HG03103 (cell line): ENCODE data around the gene NRG3.
"Not testable (repeated sequence)": the region's sequence is repeated elsewhere in the genome, so short reads cannot be mapped to it uniquely, and the experiment has no call there.

Experiments
- ATAC-seq: cut with Tn5 transposase; IDR thresholded peaks from one replicate; pipeline ENCODE4 v1.9.1; 2021; ENCODE audit warnings: low read depth; ENCODE audit not compliant: unreplicated experiment

The NRG3 gene

DNA sequence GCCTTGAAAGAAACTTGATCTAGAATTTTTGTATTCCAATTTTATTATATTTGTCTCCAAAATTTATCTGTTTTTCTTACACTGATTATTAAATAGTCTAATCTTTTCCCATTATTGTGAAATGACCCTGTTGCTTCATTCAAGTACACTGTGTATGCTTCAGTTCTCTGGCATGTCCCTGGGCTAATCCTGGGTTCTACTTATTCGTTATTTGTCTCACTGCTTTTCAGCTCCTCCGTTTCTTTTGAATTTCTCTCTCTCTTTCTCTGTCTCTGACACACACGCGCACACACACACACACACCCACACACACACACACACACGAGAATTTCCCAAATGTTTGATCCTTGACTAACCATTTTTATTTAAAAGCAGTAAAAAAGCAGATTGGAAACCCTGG is 768.6 kb downstream of the NRG3 start:
- ATAC-seq = no peak

DNA sequence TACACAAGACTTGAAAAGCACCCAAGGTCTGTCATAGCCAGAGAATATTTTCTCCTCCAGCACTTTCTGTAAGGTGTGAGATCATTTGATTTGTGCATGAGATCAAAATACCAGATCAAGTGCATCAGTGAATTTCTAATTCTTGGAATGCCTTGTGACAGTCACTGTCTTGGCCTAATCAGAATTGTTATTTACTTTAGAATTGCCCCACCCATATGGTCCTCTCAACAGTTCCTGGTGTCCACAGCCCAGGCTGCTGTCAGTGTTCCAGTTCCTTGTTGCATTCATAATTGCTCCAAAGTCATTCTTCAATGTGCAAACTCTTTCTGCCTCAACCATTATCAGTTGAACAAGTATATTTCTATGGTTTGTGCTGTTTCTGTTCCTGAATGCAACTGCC is 770.2 kb downstream of the NRG3 start:
- no peak for ATAC-seq

DNA sequence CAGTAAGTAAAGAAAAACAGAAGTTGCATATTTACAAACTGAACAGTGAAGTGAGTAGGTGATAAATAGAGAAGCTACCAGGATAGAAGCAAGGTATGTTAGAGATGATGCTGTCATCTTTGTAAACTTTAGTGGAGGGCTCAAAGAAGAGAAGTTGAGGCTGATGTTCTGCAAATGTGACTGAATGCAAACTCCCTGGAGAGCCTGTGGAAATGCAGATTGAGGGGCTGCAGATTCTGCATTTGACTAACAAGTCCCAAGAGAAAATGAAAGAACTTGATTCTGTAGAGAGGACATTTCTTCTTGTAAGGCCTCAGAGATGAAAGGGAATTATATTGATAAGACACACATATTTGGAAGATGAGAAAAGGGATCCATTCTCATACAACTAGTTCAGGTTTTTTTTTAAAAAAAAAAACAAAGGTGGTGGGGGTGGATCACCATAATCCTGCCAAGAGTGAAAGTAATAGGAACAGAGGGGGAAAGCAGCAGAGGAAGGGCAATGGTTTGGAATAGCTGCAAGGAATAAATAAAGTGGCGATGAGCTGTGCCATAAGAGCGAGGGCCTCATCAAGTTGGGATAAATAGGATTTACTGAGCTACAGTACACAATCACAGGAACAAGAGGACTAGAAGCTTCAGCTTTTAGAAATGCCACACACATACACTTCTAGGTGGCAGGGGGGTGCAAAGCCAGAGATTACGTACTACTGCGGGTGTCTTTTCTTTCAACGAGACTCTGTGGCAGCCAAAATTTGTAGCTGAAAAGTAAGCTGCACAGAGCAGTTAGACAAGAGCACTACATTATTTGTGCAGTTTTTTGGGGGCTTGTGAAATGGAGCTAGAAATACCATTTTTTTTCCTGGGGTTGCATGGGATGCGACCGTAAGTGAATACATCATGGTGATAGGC is 778.5 kb downstream of the NRG3 start:
- no peak for ATAC-seq

GRCh38 chr10:82660205-82660604 is 785.2 kb downstream of the NRG3 start:
- no peak for ATAC-seq

DNA sequence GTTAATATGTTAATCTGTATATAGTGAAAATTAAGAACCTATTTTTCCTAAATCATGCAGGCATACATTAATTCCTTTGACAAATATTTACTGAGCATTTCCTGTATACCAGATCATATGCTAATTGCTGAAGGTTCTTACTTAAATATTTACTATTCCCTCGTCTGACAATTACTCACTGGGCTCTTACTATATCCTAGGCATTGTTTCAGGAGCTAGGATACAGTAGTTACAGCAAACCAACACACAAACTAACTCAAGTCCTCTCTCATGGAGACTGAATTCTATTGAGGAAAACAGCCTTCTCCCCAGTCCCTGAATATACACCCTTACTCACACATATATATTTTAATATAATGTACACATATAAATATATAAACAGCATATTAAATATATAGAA is 786.0 kb downstream of the NRG3 start:
- no peak for ATAC-seq

DNA sequence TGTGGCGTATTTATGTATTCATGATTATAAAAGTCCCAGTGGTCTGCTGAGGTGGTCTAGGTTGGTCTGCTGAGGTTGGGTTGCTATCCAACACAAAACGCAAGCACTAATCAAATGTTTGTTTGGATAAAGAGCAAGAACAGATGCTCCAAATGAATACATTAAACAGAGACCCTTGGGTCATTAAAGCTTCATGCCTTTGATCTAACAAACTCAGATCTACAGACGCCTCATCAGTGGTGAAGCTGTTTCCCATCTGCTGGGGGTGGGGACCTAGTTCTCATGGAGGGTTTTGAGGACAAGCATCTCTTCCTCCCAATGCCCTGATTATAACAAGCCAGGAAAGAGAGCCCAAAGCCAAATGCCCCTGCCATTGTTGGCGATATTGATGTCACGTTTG is 786.7 kb downstream of the NRG3 start:
- no peak for ATAC-seq

- ATAC-seq = no peak
These were observed 793.4 kb downstream of the NRG3 start for GRCh38 chr10:82668221-82668895.

DNA sequence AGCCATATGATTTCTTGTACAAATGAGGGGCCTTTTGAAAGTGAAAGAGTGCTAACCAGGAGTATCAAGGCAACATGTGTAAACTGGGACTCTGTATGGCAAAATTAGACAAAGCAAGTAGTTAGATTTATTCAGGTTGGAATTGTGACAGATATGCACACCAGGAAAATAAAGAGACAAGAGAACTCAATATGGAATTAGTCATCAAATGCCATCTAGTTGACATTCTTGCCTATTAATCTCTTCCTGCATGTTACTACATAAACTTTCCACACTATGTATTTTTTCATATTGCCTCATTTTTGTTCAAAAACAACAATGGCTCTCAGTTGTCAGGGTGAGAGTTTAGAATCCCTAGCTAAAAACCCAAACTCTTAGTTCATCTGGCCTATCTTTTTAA is 799.0 kb downstream of the NRG3 start:
- ATAC-seq = no peak

DNA sequence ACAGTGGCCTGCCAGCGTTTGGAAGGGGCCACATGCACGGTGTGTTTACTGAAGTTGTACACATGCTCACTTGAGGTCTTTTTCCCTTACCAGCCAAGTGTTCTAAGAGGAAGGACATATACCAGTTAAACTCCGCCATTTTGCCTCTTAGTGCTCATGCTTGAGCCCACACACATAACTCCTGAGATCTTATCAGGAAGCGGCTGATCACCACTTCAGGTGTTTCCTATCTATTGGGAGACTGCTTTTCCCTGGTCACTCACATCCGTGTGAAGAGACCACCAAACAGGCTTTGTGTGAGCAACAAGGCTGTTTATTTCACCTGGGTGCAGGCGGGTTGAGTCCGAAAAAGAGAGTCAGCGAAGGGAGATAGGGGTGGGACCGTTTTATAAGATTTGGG is 802.9 kb downstream of the NRG3 start:
- not testable (repeated sequence) for ATAC-seq

GRCh38 chr10:82678451-82678850 is 803.5 kb downstream of the NRG3 start:
- ATAC-seq = not testable (repeated sequence)

- ATAC-seq = no peak
These were observed 805.6 kb downstream of the NRG3 start for GRCh38 chr10:82680608-82681007.

GRCh38 chr10:82683945-82684344 is 809.0 kb downstream of the NRG3 start:
- ATAC-seq = no peak

- no peak for ATAC-seq
These were observed 810.1 kb downstream of the NRG3 start for GRCh38 chr10:82685087-82685486.

- ATAC-seq = no peak
These were observed 816.2 kb downstream of the NRG3 start for GRCh38 chr10:82691211-82691610.

DNA sequence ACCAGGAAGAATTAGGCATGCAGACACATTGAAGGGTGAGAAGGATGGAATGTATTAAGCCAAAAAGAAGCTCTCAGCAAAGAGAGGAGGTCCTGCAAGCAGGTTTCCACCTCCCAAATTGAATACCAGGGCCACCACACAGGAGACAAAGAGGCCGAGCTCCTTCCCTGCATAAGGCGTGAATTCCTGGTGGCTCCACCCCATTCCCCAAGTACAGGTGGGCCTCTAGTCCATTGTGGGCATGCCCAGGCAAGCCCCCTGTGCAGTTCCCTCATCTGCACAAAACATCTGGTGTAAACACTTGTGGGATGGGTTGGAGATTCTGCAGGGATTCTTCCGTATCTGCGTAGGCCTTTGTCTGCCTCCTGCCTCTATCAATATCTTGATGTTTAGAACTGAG is 817.5 kb downstream of the NRG3 start:
- ATAC-seq = no peak

- ATAC-seq = no peak
These were observed 846.8 kb downstream of the NRG3 start for GRCh38 chr10:82721831-82722230.

DNA sequence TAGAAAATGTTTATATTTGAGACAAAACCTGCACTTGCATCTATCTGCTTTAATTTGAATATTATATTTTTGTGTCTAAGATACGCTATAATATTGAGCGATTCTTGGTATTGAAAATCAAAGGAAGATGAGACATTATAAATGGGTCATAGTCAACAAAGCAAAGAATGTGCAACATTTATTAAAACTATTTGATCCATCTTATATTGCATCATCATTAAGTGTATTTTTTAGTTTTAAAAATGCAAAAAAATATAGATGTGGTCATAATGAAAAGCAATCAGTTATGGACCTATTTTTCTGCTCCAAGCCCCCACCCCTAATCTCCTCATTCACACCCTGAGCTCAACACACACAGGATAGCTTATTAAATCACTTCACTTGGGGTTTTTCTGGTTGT is 847.3 kb downstream of the NRG3 start:
- no peak for ATAC-seq

DNA sequence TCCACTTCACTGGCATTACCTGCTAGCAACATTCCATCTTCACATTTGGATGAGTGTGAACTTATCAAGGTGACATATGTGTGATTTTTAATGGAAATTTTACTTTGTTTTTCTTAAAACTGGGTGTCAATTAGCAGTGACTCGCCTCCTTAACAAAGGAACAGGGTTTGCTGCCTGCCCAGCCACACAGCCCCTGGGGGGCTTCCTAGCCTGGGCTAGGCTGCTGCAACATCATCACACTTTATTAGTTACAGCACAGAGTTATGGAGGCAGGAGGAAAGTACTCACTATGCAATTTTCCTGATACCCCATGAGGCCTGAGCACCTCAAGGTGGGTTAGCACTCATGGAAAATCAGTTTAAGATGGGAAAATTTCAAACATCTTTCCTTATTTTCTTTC is 861.3 kb downstream of the NRG3 start:
- ATAC-seq = no peak

GRCh38 chr10:82737549-82737948 is 862.6 kb downstream of the NRG3 start:
- ATAC-seq = no peak

GRCh38 chr10:82738592-82738991 is 863.6 kb downstream of the NRG3 start:
- no peak for ATAC-seq

DNA sequence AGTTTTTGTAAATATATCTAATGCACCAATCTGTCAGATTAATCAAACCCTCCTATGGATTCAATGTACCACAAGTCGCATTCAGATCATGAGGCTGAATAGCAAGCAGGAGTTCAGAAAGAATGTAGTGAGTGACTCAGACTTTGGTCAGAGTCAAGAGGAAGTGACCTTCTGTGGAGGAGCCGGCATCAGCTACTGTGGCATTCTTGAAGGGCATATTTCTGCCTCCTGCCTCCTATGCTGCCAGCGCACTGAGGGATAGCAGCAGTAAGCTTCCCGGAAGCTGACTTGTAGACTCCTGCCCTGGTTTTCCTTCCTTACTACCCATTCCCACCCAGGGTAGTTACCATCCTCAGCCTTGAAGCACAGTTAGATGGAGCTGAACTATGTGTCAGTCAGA is 867.5 kb downstream of the NRG3 start:
- no peak for ATAC-seq

DNA sequence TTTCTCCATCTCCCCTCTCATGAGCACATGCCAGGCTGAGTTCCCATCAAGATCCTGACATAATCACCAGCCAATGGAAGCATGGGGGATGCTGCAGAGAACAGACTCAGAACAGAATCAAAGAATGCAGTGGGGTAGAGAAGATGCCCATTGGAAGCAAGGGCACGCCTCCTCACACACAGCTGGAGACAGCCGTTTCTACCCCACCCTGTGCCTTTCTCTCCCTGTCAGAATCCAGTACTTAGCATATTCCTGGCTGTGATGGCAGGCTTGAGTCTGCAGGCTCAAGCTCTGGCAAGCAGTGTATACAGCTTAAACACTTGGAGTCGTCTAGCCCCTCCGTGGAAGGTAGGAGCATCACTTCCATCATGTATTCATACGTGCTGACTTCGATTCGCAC is 867.9 kb downstream of the NRG3 start:
- ATAC-seq = no peak
